Middle frontal gyrus (tissue), 1 donor: ENCODE measurements around the gene CLDND2.

Experiments
- DNase-seq: peaks from one replicate; pipeline ENCODE4 v3.0.0-alpha.2; 2015; ENCODE audit warnings: low spot score; ENCODE audit errors: extremely low spot score

The CLDND2 gene

GRCh38 chr19:51331193-51331592 lies 37.6 kb downstream of the CLDND2 start:
- no peak for DNase-seq

- DNase-seq = no peak
Observed at GRCh38 chr19:51330366-51330765, 38.4 kb downstream of the CLDND2 start.

GRCh38 chr19:51329411-51329810 lies 39.4 kb downstream of the CLDND2 start:
- DNase-seq = no peak

- no peak for DNase-seq
Observed at GRCh38 chr19:51327066-51328001, 41.5 kb downstream of the CLDND2 start.

- no peak for DNase-seq
Observed at GRCh38 chr19:51326216-51327065, 42.4 kb downstream of the CLDND2 start.

- DNase-seq = no peak
Observed at GRCh38 chr19:51325161-51325976, 43.4 kb downstream of the CLDND2 start.

GRCh38 chr19:51324167-51324481 lies 44.7 kb downstream of the CLDND2 start:
- no peak for DNase-seq

GRCh38 chr19:51323481-51324166 lies 45.2 kb downstream of the CLDND2 start:
- DNase-seq = no peak

GRCh38 chr19:51321799-51322198 lies 47.0 kb downstream of the CLDND2 start:
- DNase-seq = no peak

- DNase-seq = no peak
Observed at GRCh38 chr19:51320280-51320657, 48.5 kb downstream of the CLDND2 start.

GRCh38 chr19:51319649-51320279 lies 49.0 kb downstream of the CLDND2 start:
- no peak for DNase-seq

- DNase-seq = no peak
Observed at GRCh38 chr19:51318687-51319648, 49.8 kb downstream of the CLDND2 start.

- no peak for DNase-seq
Observed at GRCh38 chr19:51317968-51318367, 50.8 kb downstream of the CLDND2 start.

GRCh38 chr19:51317376-51317775 lies 51.4 kb downstream of the CLDND2 start:
- no peak for DNase-seq
